ENCODE data around the gene KAT6B. TPM values are rescaled to one million over a fixed set of nuclear protein-coding genes. Genes with fewer than 3 reads are reported as not detected.

KAT6B gene
- total and polyA plus RNA-seq, 2 experiments from 2014 or later = 32.0 to 43.9 TPM

- H3K4me1 ChIP-seq (ENCODE audit: low read depth) = no peaks in the 10 kb centered on the region
- no peaks in the 10 kb centered on the region for H3K9me3 ChIP-seq (ENCODE audit: low read depth)
- TF ChIP-seq CTCF (IDR thresholded peaks at IDR 0.05; ENCODE audit: low read depth, low read length) = no peak
- peaks cover 15% of the 10 kb centered on the region for H3K36me3 ChIP-seq
- no peak overlapping the region for H3K4me3 ChIP-seq
- H3K27me3 ChIP-seq = no peaks in the 10 kb centered on the region
- H3K27ac ChIP-seq = no peak overlapping the region
- DNase-seq (ENCODE audit: low read depth in 1 of 2, low spot score in 1 of 2) = no peak
Observed at GRCh38 chr10:74995806-74996205, 169.4 kb downstream of the KAT6B start.

GRCh38 chr10:74997163-74997562 lies 170.8 kb downstream of the KAT6B start:
- Histone ChIP-seq H3K36me3 (peaks cover 15% of the 10 kb centered on the region), H3K9me3 (ENCODE audit: low read depth) (no peaks in the 10 kb centered on the region), H3K27ac (no peak overlapping the region), H3K4me3 (no peak overlapping the region), H3K4me1 (ENCODE audit: low read depth) (no peaks in the 10 kb centered on the region), H3K27me3 (no peaks in the 10 kb centered on the region)
- TF ChIP-seq CTCF (IDR thresholded peaks at IDR 0.05; ENCODE audit: low read depth, low read length) = no peak
- no peak for DNase-seq (ENCODE audit: low read depth in 1 of 2, low spot score in 1 of 2)

GRCh38 chr10:75000748-75001321 lies 174.4 kb downstream of the KAT6B start:
- Histone ChIP-seq H3K36me3 (peaks cover 13% of the 10 kb centered on the region), H3K27me3 (no peaks in the 10 kb centered on the region), H3K4me3 (no peak overlapping the region), H3K27ac (no peak overlapping the region), H3K4me1 (ENCODE audit: low read depth) (peaks cover 2% of the 10 kb centered on the region), H3K9me3 (ENCODE audit: low read depth) (no peaks in the 10 kb centered on the region)
- no peak for TF ChIP-seq CTCF (IDR thresholded peaks at IDR 0.05; ENCODE audit: low read depth, low read length)
- DNase-seq (ENCODE audit: low read depth in 1 of 2, low spot score in 1 of 2) = no peak

- no peak for DNase-seq (ENCODE audit: low read depth in 1 of 2, low spot score in 1 of 2)
- H3K27me3 ChIP-seq = no peaks in the 10 kb centered on the region
- peaks cover 2% of the 10 kb centered on the region for H3K4me1 ChIP-seq (ENCODE audit: low read depth)
- H3K36me3 ChIP-seq = peaks cover 10% of the 10 kb centered on the region
- H3K27ac ChIP-seq = no peak overlapping the region
- H3K9me3 ChIP-seq (ENCODE audit: low read depth) = no peaks in the 10 kb centered on the region
- H3K4me3 ChIP-seq = no peak overlapping the region
- TF ChIP-seq CTCF (IDR thresholded peaks at IDR 0.05; ENCODE audit: low read depth, low read length) = no peak
Observed at GRCh38 chr10:75001715-75002350, 175.4 kb downstream of the KAT6B start.

GRCh38 chr10:75002351-75002725 lies 175.9 kb downstream of the KAT6B start:
- Histone ChIP-seq H3K9me3 (ENCODE audit: low read depth) (no peaks in the 10 kb centered on the region), H3K27me3 (no peaks in the 10 kb centered on the region), H3K4me1 (ENCODE audit: low read depth) (peaks cover 2% of the 10 kb centered on the region), H3K4me3 (no peak overlapping the region), H3K27ac (no peak overlapping the region), H3K36me3 (peaks cover 9% of the 10 kb centered on the region)
- no peak for TF ChIP-seq CTCF (IDR thresholded peaks at IDR 0.05; ENCODE audit: low read depth, low read length)
- no peak for DNase-seq (ENCODE audit: low read depth in 1 of 2, low spot score in 1 of 2)
